IPS-15b (cell line): Measurements from ENCODE around the gene SH3BP1.
A peak's percentile ranks its signal among the peaks of the same experiment; 100 is the strongest.
"Not testable (repeated sequence)": the region's sequence is repeated elsewhere in the genome, so short reads cannot be mapped to it uniquely, and the experiment has no call there.

Source experiments
- H3K27me3 ChIP-seq: one replicate; pipeline ENCODE4 v1.6.1; 2013; ENCODE audit warnings: low read length; ENCODE audit not compliant: control insufficient read depth, insufficient read depth
- H3K36me3 ChIP-seq: one replicate; pipeline ENCODE4 v1.6.1; 2013; ENCODE audit warnings: low read length; ENCODE audit not compliant: control insufficient read depth, insufficient read depth
- H3K4me1 ChIP-seq: one replicate; pipeline ENCODE4 v1.6.1; 2013; ENCODE audit warnings: mild to moderate bottlenecking, low read length; ENCODE audit not compliant: control insufficient read depth, insufficient read depth
- H3K4me3 ChIP-seq: one replicate; pipeline ENCODE4 v1.5.1; 2013; ENCODE audit warnings: low read depth, low read length
- H3K9ac ChIP-seq: one replicate; pipeline ENCODE4 v1.6.1; 2013; ENCODE audit warnings: low read depth, mild to moderate bottlenecking, low read length
- H3K9me3 ChIP-seq: one replicate; pipeline ENCODE4 v1.6.1; 2013; ENCODE audit warnings: mild to moderate bottlenecking, low read length; ENCODE audit not compliant: control insufficient read depth, insufficient read depth

The SH3BP1 gene

DNA sequence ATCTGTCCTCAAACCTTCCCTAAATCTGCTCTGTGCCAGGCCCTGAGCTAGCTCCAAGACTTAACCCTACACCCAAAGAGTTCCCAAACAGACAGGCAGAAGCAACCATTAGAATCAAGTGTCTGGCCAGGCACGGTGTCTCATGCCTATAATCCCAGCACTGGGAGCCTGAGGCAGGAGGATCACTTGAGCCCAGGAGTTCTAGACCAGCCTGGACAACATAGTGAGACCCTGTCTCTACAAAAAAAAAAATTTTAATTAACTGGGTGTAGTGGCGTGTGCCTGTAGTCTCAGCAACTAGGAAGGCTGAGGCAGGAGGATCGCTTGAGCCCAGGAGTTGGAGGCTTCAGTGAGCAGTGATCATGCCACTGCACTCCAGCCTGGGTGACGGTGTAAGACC lies 17.1 kb downstream of the SH3BP1 start:
- not testable (repeated sequence) for H3K9ac ChIP-seq, H3K4me3 ChIP-seq, H3K4me1 ChIP-seq, H3K9me3 ChIP-seq, H3K27me3 ChIP-seq
- peaks cover 18% of the 10 kb centered on the region for H3K36me3 ChIP-seq

DNA sequence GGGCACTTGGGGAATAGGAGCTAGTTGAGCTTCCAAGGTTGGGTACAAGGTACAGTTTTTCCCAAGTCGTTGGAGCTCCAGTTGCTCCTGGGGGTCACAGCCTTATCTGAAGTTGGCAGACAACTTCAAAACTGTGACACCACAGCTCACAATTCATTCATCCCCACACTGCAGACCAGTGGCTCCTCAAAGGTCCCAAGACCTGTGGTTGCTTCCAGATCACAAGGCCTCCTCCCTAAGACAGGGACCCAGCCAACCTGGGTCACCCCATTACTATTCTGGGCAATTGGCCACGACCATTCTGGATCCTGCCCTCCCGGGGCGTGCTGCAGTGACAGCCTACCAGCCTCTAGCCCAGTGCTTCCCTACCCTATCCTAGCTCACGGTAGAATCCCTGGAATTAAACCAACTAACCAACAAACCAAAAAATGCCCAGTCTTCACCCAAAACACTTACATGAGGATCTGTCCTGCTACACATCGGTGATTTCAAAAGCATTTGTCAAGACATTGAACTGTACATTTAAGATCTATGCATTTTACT lies 18.2 kb downstream of the SH3BP1 start:
- H3K9me3 ChIP-seq: no peaks in the 10 kb centered on the region
- H3K9ac ChIP-seq: no peak overlapping the region
- H3K36me3 ChIP-seq: peaks cover 14% of the 10 kb centered on the region
- H3K4me3 ChIP-seq: peak overlapping the region; percentile 66
- H3K27me3 ChIP-seq: no peaks in the 10 kb centered on the region
- peaks cover 2% of the 10 kb centered on the region for H3K4me1 ChIP-seq

DNA sequence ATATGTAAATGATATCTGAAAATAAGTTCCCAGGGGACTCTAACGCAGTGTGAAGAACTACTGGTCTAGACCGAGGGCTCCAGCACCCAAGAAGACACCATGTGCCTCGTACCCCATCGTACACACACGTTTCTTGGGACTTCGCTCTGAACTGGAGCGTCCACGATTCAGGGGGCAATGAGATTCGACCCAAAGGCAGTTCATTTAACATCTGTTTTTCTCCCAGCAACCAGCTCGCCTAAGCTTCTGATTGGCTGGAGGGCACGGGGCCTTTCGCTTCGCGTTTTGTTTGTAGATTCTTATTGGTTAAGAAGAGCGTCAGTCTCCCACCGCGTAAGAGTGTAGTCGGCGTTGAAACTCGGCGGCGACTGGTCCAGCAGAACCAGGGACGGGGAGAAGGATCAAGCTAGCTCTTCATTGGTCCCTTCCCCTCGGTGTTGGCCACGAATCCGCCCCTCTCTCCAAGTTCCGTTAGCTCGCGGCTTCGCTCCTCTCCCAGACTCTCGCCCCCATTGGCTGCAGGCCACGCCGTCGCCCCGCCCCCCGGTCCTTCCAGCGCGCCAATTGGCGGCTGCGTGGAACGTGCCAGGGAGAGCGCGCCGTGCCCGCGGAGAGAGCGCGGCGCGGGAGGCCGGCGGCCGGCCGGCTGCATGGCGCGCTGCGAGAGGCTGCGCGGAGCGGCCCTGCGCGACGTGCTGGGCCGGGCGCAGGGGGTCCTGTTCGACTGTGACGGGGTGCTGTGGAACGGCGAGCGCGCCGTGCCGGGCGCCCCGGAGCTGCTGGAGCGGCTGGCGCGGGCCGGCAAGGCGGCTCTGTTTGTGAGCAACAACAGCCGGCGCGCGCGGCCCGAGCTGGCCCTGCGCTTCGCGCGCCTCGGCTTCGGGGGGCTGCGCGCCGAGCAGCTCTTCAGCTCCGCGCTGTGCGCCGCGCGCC lies 18.9 kb downstream of the SH3BP1 start, which contains the start of gene PDXP:
Gene PDXP (plus strand): TSS at position 591 of the 933 bp plus-strand sequence. CDS start 60 bp downstream, at position 651.
- Histone ChIP-seq H3K9me3 (no peaks in the 10 kb centered on the region), H3K4me1 (peaks cover 2% of the 10 kb centered on the region), H3K27me3 (no peaks in the 10 kb centered on the region), H3K4me3 (peak within 1 kb of the TSS; percentile 66), H3K36me3 (peaks cover 8% of the 10 kb centered on the region), H3K9ac (peak within 1 kb of the TSS; percentile 9)

DNA sequence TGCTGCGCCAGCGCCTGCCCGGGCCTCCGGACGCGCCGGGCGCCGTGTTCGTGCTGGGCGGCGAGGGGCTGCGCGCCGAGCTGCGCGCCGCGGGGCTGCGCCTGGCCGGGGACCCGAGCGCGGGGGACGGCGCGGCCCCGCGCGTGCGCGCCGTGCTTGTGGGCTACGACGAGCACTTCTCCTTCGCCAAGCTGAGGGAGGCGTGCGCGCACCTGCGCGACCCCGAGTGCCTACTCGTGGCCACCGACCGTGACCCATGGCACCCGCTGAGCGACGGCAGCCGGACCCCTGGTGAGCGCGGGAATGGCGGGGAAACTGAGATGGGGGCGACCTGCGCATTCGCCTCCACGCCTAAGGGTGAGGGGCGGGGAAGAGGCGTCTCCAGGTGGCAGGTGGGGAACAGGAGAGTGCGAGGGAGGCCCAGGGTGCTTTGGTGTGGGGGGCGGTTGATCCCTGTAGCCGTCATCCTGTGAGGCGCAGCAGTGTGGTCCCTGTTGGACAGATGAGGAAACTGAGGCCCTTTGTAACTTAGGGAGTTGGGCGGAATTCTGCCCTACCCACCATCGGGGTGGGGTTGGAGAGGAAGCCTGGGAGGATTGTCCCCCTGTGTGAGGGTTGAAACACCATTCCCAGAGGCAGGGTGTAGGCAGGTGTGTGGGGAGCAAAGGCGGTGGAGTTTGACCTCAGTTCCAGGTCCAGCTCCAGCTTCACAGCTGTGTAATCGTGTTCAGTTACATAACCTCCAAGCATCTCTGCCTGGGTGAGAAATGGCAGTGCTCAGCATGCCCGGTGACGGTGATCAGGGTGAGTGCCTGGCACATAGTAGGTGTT lies 19.8 kb downstream of the SH3BP1 start:
- H3K9ac ChIP-seq: peak overlapping the region; percentile 9
- H3K4me3 ChIP-seq: peak overlapping the region; percentile 66
- H3K36me3 ChIP-seq: peaks cover 3% of the 10 kb centered on the region
- peaks cover 2% of the 10 kb centered on the region for H3K4me1 ChIP-seq
- H3K27me3 ChIP-seq: no peaks in the 10 kb centered on the region
- no peaks in the 10 kb centered on the region for H3K9me3 ChIP-seq

DNA sequence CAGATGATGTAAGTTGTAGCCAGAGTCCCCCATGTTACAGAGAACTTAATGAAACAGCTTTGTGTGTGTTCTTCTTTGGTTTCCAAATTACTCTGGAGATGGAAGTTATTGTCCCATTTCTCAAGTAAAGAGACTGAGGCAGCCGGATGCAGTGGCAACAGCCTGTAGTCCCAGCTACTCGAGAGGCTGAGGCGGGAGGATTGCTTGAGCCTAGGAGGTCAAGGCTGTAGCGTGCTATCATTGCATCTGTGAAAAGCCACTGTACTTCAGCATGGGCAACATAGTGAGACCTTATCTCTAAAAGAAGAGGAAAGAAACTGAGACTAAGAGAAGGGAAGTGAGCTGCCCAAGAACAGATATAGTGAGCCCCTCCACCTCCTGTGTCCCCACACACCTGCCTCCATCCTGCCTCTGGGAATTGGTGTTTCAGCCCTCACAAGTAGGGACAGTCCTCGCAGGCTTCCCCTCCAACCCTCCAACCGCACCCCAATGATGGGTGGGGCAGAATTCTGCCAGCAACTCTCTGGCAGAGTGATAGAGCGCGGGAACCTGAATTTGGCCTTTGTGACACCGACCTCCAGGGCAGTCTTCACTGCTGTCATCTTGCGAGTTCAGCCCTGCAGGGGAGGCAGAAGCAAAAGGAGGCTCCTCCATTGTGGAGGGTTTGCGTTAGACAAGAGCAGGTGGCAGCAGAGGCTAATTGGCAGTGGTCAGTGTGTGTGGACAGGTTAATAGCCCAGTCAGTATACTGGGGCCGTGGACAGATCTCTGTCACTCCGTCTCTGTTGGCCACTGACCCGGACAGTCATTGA lies 20.6 kb downstream of the SH3BP1 start:
- Histone ChIP-seq H3K27me3 (no peaks in the 10 kb centered on the region), H3K9me3 (no peaks in the 10 kb centered on the region), H3K9ac (no peak overlapping the region), H3K36me3 (peaks cover 3% of the 10 kb centered on the region), H3K4me3 (peak overlapping the region; percentile 66), H3K4me1 (peaks cover 2% of the 10 kb centered on the region)

DNA sequence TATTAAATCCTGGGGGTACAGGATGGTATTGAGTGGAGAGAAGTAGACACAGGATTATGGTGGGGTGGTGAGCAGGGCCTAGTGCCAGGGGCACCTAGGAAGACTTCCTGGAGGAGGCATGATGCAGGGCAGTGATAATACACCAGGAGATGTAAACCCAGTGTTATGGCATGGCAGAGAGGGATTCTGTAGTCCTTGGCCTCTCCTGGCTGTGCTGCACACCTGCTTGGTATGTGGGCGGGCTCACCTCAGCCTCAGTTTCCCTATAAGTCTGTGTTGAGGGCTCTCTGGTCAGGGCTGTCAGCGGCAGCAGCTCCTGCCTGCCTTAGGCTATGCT lies 21.2 kb downstream of the SH3BP1 start:
- Histone ChIP-seq H3K36me3 (peaks cover 8% of the 10 kb centered on the region), H3K4me1 (peaks cover 2% of the 10 kb centered on the region), H3K9ac (no peak overlapping the region), H3K9me3 (no peaks in the 10 kb centered on the region), H3K27me3 (no peaks in the 10 kb centered on the region), H3K4me3 (peak overlapping the region; percentile 8)

DNA sequence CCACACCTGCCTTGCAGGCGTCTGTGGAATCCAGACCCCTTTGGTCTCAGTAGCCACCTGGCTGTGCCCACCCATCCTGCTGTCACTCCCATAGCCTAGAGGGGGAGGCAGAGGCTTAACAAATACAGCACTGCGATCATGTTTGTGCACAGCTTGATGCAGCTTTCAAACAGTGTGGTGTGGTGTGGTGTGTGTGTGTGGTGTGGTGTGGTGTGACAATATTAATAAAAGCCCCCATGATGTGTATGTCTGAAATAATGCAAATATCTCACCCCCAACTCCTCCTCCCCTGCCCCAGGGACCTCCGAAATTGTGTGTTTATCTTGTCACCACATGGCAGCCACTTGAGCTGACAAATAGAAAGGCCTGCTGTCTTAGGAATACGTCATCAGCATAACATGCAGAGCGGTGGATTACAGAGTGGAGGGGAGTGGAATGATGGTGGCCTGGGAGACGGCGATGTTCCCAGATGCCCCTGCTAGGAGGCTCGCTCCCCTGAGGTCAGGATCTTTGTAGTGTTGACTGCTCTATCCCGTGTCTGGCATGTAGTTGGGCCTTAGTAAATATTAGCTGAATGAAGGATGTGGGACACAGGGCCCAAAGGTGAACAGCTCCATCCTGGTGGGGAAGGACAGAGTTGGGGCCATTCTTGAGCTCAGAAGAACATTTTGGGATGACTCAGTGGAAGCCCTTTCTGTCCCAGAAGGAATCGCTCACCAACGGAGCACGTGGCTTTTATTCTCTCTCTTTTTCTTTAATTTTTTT lies 21.9 kb downstream of the SH3BP1 start:
- H3K4me1 ChIP-seq: peaks cover 2% of the 10 kb centered on the region
- no peaks in the 10 kb centered on the region for H3K27me3 ChIP-seq
- peaks cover 12% of the 10 kb centered on the region for H3K36me3 ChIP-seq
- peak overlapping the region; percentile 8 for H3K4me3 ChIP-seq
- no peak overlapping the region for H3K9ac ChIP-seq
- H3K9me3 ChIP-seq: no peaks in the 10 kb centered on the region

DNA sequence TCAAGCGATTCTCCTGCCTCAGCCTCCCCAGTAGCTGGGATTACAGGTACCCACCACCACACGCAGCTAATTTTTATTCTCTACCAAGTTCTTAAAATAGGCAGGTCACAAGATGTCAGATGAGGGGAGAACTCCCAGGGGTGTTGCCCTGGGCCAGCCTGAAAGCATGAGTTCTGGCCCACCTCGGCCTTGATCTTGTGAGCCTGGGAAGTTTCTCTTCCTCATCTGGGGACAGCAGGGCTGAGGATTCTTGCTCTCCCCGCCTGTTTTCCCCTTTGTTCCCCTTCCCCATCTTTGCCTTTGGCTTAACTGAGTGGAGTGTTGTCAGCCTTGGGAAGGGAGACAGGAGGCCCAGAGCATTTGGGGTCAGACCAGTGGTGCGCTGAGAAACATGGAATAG lies 22.6 kb downstream of the SH3BP1 start:
- Histone ChIP-seq H3K4me1 (peaks cover 2% of the 10 kb centered on the region), H3K4me3 (no peak overlapping the region), H3K9ac (no peak overlapping the region), H3K27me3 (no peaks in the 10 kb centered on the region), H3K36me3 (peaks cover 13% of the 10 kb centered on the region), H3K9me3 (no peaks in the 10 kb centered on the region)

DNA sequence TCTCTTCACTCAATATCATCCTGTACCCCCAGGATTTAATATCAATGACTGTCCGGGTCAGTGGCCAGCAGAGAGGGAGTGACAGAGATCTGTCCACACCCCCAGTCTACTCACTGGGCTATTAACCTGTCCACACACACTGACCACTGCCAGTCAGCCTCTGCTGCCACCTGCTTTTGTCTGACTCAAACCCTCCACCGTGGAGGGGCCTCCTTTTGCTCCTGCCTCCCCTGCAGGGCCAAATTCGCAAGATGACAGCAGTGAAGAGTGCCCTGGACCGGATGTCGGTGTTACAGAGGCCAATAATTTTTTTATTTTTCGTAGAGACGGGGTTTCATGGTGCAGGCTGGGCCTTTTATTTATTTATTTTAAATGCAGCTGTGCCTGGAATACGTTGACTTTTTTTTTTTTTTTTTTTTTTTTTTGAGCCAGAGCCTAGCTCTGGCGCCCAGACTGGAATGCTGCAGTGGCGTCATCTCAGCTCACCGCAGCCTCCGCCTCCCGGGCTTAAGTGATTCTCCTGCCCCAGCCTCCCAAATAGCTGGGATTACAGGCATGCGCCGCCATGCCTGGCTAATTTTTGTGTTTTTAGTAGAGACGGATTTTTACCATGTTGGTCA lies 24.2 kb downstream of the SH3BP1 start:
- Histone ChIP-seq H3K9me3 (no peaks in the 10 kb centered on the region), H3K4me1 (peaks cover 5% of the 10 kb centered on the region), H3K27me3 (no peaks in the 10 kb centered on the region), H3K9ac (no peak overlapping the region), H3K4me3 (no peak overlapping the region), H3K36me3 (peaks cover 13% of the 10 kb centered on the region)

DNA sequence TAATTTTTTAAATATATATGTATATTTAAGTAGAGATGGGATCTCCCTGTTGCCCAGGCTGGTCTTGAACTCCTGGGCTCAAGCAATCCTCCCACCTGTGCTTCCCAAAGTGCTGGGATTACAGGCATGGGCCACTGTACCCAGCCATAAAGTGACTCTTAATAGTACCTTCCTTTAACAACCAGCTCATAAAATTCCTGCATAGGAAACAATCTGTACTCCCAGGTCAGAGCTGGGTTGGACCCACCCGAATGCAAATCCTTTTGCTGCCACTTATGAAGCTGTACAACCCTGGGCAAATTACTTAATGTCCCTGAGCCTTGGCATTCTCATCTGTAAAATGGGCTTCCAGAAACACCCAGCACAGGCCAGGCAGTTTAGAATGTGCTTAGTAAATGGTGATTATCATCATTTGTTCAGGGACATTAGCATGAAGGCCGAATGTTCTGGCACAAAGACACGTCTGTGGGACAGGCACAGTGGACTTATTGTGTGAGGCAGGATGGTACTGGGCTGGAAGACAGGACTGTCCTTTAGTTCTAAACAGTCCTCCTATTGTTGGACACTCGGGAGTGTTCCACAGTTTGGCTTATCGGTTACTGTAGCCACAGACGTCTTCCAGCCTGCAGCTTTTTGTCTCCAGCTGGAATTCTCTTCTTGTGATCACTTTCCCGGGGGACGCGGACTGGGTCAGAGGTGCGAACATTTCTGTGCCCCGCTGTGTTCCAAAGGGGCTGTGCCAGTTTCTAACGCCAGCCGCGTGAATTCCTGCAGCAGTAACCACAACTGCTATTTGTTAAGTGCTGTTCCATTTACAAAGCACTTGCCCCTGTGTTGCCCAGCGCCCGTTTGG lies 25.0 kb downstream of the SH3BP1 start:
- Histone ChIP-seq H3K9ac (no peak overlapping the region), H3K4me3 (no peak overlapping the region), H3K9me3 (no peaks in the 10 kb centered on the region), H3K4me1 (peaks cover 5% of the 10 kb centered on the region), H3K27me3 (no peaks in the 10 kb centered on the region), H3K36me3 (peaks cover 13% of the 10 kb centered on the region)
